Measurements from ENCODE around the gene STK26.

- TF ChIP-seq CTCF (IDR thresholded peaks at IDR 0.05) (no peak), POLR2AphosphoS5 (IDR thresholded peaks at IDR 0.05) (no peak)
Measured at GRCh38 chrX:132016628-132017430, 6.3 kb upstream of the STK26 start.
